Stomach (tissue), 4 donors: ENCODE data around the gene GNPNAT1.
"Not testable (repeated sequence)": the region's sequence is repeated elsewhere in the genome, so short reads cannot be mapped to it uniquely, and the experiment has no call there.

ENCODE experiments used
- CTCF ChIP-seq, 7 experiments: fragments of 450-650 bp in 4 of 7; fragments of 200-600 bp in 3 of 7; sonication (generic) in 3 of 7; IDR thresholded peaks; one replicate each; pipeline ENCODE4 v1.5.1; 2016 to 2019; ENCODE audit warnings: antibody characterized with exemption in 7 of 7, control low read depth in 2 of 7, mild to moderate bottlenecking in 1 of 7
- EP300 ChIP-seq: sonication (generic); formaldehyde crosslinking; IDR thresholded peaks from one replicate; pipeline ENCODE4 v1.6.1; 2017; ENCODE audit warnings: antibody characterized with exemption
- POLR2A ChIP-seq, 4 donors: fragments of 450-650 bp; IDR thresholded peaks; one replicate each; pipeline ENCODE4 v1.6.1; 2016; ENCODE audit warnings: antibody characterized with exemption in 4 of 4, control low read depth in 2 of 4, mild to moderate bottlenecking in 1 of 4, moderate library complexity in 1 of 4

- not testable (repeated sequence) for TF ChIP-seq CTCF (IDR thresholded peaks at IDR 0.05); EP300; POLR2A (IDR thresholded peaks at IDR 0.05)
Measured at GRCh38 chr14:52762923-52763322, 28.5 kb downstream of the GNPNAT1 start.
